ENCODE data around the gene BBS9. TPM values are rescaled to one million over a fixed set of nuclear protein-coding genes. Genes with fewer than 3 reads are reported as not detected.

BBS9 gene
- total and polyA plus RNA-seq, 4 donors: 2.3 to 9.5 (median 4.5) TPM

DNA sequence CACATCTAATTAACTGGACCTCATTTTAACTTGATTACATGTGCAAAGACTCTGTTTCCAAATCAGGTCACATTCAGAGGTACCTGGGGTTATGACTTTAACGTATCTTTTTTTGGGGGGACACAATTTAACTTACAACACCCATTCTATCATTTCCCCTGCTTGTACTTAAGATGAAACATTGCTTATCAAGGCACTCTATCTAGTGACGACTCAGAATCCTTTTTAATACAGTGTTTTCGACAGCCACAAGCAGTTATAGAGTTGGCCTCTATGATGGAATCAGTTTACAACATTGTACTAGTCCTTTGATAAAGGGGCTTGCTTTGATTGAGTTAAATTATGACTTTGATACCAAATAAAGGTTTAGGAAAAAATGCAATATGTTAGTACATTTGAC lies 22.7 kb downstream of the BBS9 start (continued):
- TF ChIP-seq CTCF (IDR thresholded peaks at IDR 0.05; ENCODE audit: low read depth, low read length, missing input control): no peak

DNA sequence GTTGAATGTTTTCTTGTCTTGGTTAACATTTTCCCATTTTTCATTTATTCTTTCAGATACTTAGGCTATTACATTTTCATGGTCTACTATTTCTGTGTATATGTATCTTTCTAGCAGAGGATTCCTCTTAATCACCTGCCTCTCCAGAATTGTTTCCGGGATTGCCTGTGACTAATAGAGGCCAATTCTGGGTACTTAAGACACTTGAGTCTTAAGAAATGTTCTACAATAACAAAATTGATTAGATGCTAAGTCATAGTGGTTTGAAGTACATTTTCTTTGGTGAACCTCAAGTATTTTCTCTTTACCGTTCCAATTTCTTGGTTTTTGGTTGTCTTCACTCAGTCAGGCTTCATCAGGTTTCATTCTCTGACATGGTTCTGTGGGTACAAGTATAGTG lies 26.4 kb downstream of the BBS9 start:
- Histone ChIP-seq H3K27ac (ENCODE audit: low read depth in 1 of 2, low read length in 2 of 2) (no peak overlapping the region), H3K27me3 (ENCODE audit: control insufficient read depth in 4 of 4, insufficient read depth in 4 of 4, low read length in 3 of 4) (no peaks in the 10 kb centered on the region), H3K9me3 (ENCODE audit: control insufficient read depth in 4 of 4, low read length in 3 of 4) (no peaks in the 10 kb centered on the region), H3K4me1 (ENCODE audit: control insufficient read depth in 4 of 4, insufficient read depth in 4 of 4, low read length in 3 of 4) (no peaks in the 10 kb centered on the region), H3K36me3 (ENCODE audit: control insufficient read depth in 4 of 4, insufficient read depth in 3 of 4, low read depth in 1 of 4, low read length in 3 of 4) (peaks cover 0 to 3% (median 0%) of the 10 kb centered on the region in 4 donors), H3K4me3 (ENCODE audit: low read depth in 1 of 3, low read length in 3 of 3) (no peak overlapping the region), H3K9ac (ENCODE audit: low read depth in 1 of 2, low read length in 2 of 2) (no peak overlapping the region)
- WGBS: 95% methylated on average over 2 of the region's 2 CpGs
- no peak for DNase-seq (ENCODE audit: low spot score)
- TF ChIP-seq RXRA (IDR thresholded peaks at IDR 0.05) (no peak), CTCF (IDR thresholded peaks at IDR 0.05; ENCODE audit: low read depth, low read length, missing input control) (no peak), REST (IDR thresholded peaks at IDR 0.05) (no peak), SP1 (IDR thresholded peaks at IDR 0.05) (no peak), RAD21 (IDR thresholded peaks at IDR 0.05) (no peak), HNF4A (conservative IDR thresholded peaks at IDR 0.05) (no peak), TAF1 (conservative IDR thresholded peaks at IDR 0.05) (no peak), EGR1 (IDR thresholded peaks at IDR 0.05; ENCODE audit: low read depth in 2 of 2) (no peak), FOXA2 (IDR thresholded peaks at IDR 0.05) (no peak), ZBTB33 (IDR thresholded peaks at IDR 0.05) (no peak), JUND (IDR thresholded peaks at IDR 0.05) (no peak), NR2F2 (IDR thresholded peaks at IDR 0.05) (no peak), FOXA1 (IDR thresholded peaks at IDR 0.05) (no peak), MAX (IDR thresholded peaks at IDR 0.05) (no peak)
